Panc1 (cell line): ENCODE measurements around the gene RFPL4AL1.
"Not testable (repeated sequence)": the region's sequence is repeated elsewhere in the genome, so short reads cannot be mapped to it uniquely, and the experiment has no call there.

Experiments
- POLR2AphosphoS5 ChIP-seq: IDR thresholded peaks from 2 replicates; pipeline ENCODE4 v1.6.1; 2012; ENCODE audit warnings: mild to moderate bottlenecking, low read depth, low read length, moderate library complexity
- SIN3A ChIP-seq: IDR thresholded peaks from 2 replicates; pipeline ENCODE4 v1.6.1; 2012; ENCODE audit warnings: low read depth, mild to moderate bottlenecking, low read length, moderate library complexity, borderline replicate concordance; ENCODE audit not compliant: insufficient read depth
- TCF7L2 ChIP-seq: IDR thresholded peaks from 2 replicates; pipeline ENCODE4 v1.6.1; 2011; ENCODE audit warnings: mild to moderate bottlenecking, low read depth, low read length, inconsistent platforms
- TF ChIP-seq, protein P1 (sequence below): fragments of 450-650 bp; IDR thresholded peaks from 2 replicates; pipeline ENCODE4 v1.5.1; 2017; ENCODE audit warnings: mild to moderate bottlenecking
- TF ChIP-seq, protein P2 (sequence below), 2 experiments: IDR thresholded peaks; 2 replicates each; pipeline ENCODE4 v1.6.1; 2011 to 2012; ENCODE audit warnings: low read depth in 2 of 2, control low read depth in 1 of 2, low read length in 1 of 2, mild to moderate bottlenecking in 1 of 2, moderate library complexity in 1 of 2; ENCODE audit not compliant: insufficient read depth in 1 of 2

GRCh38 chr19:55758797-55759196 lies 10.1 kb upstream of the RFPL4AL1 start, which contains the start of gene RFPL4A:
- TF ChIP-seq, protein P1, sequence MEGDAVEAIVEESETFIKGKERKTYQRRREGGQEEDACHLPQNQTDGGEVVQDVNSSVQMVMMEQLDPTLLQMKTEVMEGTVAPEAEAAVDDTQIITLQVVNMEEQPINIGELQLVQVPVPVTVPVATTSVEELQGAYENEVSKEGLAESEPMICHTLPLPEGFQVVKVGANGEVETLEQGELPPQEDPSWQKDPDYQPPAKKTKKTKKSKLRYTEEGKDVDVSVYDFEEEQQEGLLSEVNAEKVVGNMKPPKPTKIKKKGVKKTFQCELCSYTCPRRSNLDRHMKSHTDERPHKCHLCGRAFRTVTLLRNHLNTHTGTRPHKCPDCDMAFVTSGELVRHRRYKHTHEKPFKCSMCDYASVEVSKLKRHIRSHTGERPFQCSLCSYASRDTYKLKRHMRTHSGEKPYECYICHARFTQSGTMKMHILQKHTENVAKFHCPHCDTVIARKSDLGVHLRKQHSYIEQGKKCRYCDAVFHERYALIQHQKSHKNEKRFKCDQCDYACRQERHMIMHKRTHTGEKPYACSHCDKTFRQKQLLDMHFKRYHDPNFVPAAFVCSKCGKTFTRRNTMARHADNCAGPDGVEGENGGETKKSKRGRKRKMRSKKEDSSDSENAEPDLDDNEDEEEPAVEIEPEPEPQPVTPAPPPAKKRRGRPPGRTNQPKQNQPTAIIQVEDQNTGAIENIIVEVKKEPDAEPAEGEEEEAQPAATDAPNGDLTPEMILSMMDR: not testable (repeated sequence)
- TF ChIP-seq, protein P2, sequence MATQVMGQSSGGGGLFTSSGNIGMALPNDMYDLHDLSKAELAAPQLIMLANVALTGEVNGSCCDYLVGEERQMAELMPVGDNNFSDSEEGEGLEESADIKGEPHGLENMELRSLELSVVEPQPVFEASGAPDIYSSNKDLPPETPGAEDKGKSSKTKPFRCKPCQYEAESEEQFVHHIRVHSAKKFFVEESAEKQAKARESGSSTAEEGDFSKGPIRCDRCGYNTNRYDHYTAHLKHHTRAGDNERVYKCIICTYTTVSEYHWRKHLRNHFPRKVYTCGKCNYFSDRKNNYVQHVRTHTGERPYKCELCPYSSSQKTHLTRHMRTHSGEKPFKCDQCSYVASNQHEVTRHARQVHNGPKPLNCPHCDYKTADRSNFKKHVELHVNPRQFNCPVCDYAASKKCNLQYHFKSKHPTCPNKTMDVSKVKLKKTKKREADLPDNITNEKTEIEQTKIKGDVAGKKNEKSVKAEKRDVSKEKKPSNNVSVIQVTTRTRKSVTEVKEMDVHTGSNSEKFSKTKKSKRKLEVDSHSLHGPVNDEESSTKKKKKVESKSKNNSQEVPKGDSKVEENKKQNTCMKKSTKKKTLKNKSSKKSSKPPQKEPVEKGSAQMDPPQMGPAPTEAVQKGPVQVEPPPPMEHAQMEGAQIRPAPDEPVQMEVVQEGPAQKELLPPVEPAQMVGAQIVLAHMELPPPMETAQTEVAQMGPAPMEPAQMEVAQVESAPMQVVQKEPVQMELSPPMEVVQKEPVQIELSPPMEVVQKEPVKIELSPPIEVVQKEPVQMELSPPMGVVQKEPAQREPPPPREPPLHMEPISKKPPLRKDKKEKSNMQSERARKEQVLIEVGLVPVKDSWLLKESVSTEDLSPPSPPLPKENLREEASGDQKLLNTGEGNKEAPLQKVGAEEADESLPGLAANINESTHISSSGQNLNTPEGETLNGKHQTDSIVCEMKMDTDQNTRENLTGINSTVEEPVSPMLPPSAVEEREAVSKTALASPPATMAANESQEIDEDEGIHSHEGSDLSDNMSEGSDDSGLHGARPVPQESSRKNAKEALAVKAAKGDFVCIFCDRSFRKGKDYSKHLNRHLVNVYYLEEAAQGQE (IDR thresholded peaks at IDR 0.05; ENCODE audit: insufficient read depth in 1 of 2, low read depth in 2 of 2, low read length in 1 of 2): not testable (repeated sequence)
- not testable (repeated sequence) for TF ChIP-seq TCF7L2, SIN3A, POLR2AphosphoS5
